H1 (cell line): ENCODE results near the gene APEH. TPM values are rescaled to one million over a fixed set of nuclear protein-coding genes. Genes with fewer than 3 reads are reported as not detected.
A peak's percentile ranks its signal among the peaks of the same experiment; 100 is the strongest.

Experiments
- ATF3 ChIP-seq: IDR thresholded peaks from 2 replicates; pipeline ENCODE4 v1.6.1; 2011; ENCODE audit warnings: low read depth, mild to moderate bottlenecking, low read length; ENCODE audit not compliant: insufficient read depth
- CBX5 ChIP-seq: fragments of 300-800, 300-1000 bp; sonication (generic); IDR thresholded peaks from 2 replicates; pipeline ENCODE4 v1.7.1; 2016; ENCODE audit warnings: antibody characterized with exemption, low read length, low read depth
- CBX8 ChIP-seq: fragments of 300-800, 300-1000 bp; sonication (generic); IDR thresholded peaks from 2 replicates; pipeline ENCODE4 v1.7.1; 2016; ENCODE audit warnings: low read depth, low read length, borderline replicate concordance
- CREB1 ChIP-seq: IDR thresholded peaks from 2 replicates; pipeline ENCODE4 v1.6.1; 2012; ENCODE audit warnings: inconsistent platforms
- CTBP2 ChIP-seq: IDR thresholded peaks from 2 replicates; pipeline ENCODE4 v1.7.0; 2011; ENCODE audit warnings: borderline replicate concordance, mild to moderate bottlenecking, moderate library complexity, mixed read lengths, low read length; ENCODE audit not compliant: insufficient read depth, insufficient read length
- EGR1 ChIP-seq: IDR thresholded peaks from 2 replicates; pipeline ENCODE4 v1.6.1; 2011; ENCODE audit warnings: low read depth, low read length, borderline replicate concordance
- FOSL1 ChIP-seq: IDR thresholded peaks from 2 replicates; pipeline ENCODE4 v1.6.1; 2011; ENCODE audit warnings: mild to moderate bottlenecking, low read depth, low read length, moderate library complexity; ENCODE audit not compliant: insufficient read depth
- GTF2F1 ChIP-seq: IDR thresholded peaks from 2 replicates; pipeline ENCODE4 v1.6.1; 2012; ENCODE audit warnings: low read depth, low read length, improper control_type of control experiment, borderline replicate concordance
- HDAC2 ChIP-seq, 2 experiments: fragments of 300-600 bp in 1 of 2; sonication (generic) in 1 of 2; IDR thresholded peaks; 2 replicates each; pipeline ENCODE4 v1.6.1; 2011 to 2012; ENCODE audit warnings: low read depth in 2 of 2, low read length in 2 of 2, mild to moderate bottlenecking in 2 of 2, moderate library complexity in 2 of 2, borderline replicate concordance in 1 of 2, inconsistent platforms in 1 of 2
- MAFK ChIP-seq: IDR thresholded peaks from 2 replicates; pipeline ENCODE4 v1.6.1; 2012; ENCODE audit warnings: low read depth, mild to moderate bottlenecking, improper control_type of control experiment, low read length
- POLR2A ChIP-seq, 2 experiments: IDR thresholded peaks; 1 replicate in 1 of 2; 2 replicates in 1 of 2; pipeline ENCODE4 v1.6.1; 2011; ENCODE audit warnings: low read depth in 2 of 2, low read length in 2 of 2, mild to moderate bottlenecking in 2 of 2; ENCODE audit errors: control extremely low read depth in 1 of 2
- POU5F1 ChIP-seq: IDR thresholded peaks from 2 replicates; pipeline ENCODE4 v1.6.1; 2011; ENCODE audit warnings: low read depth, mild to moderate bottlenecking, low read length, moderate library complexity
- RFX5 ChIP-seq: IDR thresholded peaks from 2 replicates; pipeline ENCODE4 v1.6.1; 2011; ENCODE audit warnings: low read depth, low read length, improper control_type of control experiment, borderline replicate concordance
- SUZ12 ChIP-seq: fragments of 200-600 bp; sonication (generic); IDR thresholded peaks from 2 replicates; pipeline ENCODE4 v1.6.1; 2012; ENCODE audit warnings: mild to moderate bottlenecking, inconsistent platforms, low read length, moderate library complexity, mixed read lengths
- TBP ChIP-seq: IDR thresholded peaks from 2 replicates; pipeline ENCODE4 v1.6.1; 2011; ENCODE audit warnings: low read depth, low read length, improper control_type of control experiment
- TCF12 ChIP-seq: IDR thresholded peaks from 2 replicates; pipeline ENCODE4 v1.6.1; 2011; ENCODE audit warnings: low read depth, mild to moderate bottlenecking, low read length
- TEAD4 ChIP-seq: IDR thresholded peaks from 2 replicates; pipeline ENCODE4 v1.6.1; 2012; ENCODE audit warnings: low read depth, low read length, inconsistent platforms, mixed read lengths
- USF2 ChIP-seq: IDR thresholded peaks from 2 replicates; pipeline ENCODE4 v1.6.1; 2011; ENCODE audit warnings: low read length, improper control_type of control experiment
- polyA plus RNA-seq, 7 experiments: library from polyadenylated mRNA; depleted of rRNA in 3 of 7; stranded (reverse) in 5 of 7; unstranded in 2 of 7; fragments of >200 nt in 5 of 7; fragments of 200-250 nt in 2 of 7; gene quantifications; 1 replicate in 5 of 7; 2 replicates in 1 of 7; 4 replicates in 1 of 7; pipeline versions ENCODE4 v1.2.1 to v1.2.3, GENCODE V29; 2011 to 2013; ENCODE audit warnings: missing spikeins in 2 of 7, mixed read lengths in 2 of 7
- total RNA-seq: library from RNA; stranded (reverse); fragmentation: NEBNext Ultra II Directional; extraction: Animal tissue kit (Norgen Biotek cat#: 25700); gene quantifications from 2 replicates; pipeline ENCODE4 v1.2.1, GENCODE V29; 2021

Gene APEH
- total and polyA plus RNA-seq, 2 of the 8 experiments (the other 6 are each of a cell fraction or from before 2014, with no cell fraction given), result 222 to 260 TPM

DNA sequence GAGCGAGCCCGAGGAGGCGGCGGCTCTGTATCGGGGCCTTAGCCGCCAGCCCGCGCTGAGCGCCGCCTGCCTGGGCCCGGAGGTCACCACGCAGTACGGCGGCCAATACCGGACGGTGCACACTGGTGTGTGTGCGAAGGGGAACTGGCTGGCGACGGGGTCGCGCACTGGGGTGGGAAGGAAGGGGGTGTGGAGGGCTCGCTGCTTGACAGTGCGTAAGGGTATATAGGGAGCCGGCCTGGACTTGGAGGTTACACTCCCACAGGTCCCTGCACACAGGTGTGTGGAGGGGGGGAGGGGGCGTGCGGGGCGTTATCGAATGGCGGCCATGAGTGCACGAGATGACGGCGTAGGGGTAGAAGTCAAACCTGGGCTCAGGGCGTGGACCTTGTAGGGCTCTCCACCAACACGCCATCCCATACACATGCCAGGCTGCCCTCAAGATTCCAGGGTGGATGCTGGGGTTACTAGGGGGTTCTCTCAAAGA lies 389 bp downstream of the APEH start (continued):
- no peak for TF ChIP-seq MAFK
- no peak for TF ChIP-seq CBX5
- TF ChIP-seq CBX8, result no peak
- no peak for TF ChIP-seq FOSL1
- TF ChIP-seq CTBP2, result no peak
- no peak for TF ChIP-seq GTF2F1
- TF ChIP-seq CREB1, result 0 out of 2 replicates have a peak, but pooled peaks have one; percentile 0
- no peak for TF ChIP-seq SUZ12
- TF ChIP-seq RFX5, result no peak
- TF ChIP-seq TCF12, result no peak
- no peak for TF ChIP-seq TEAD4
- TF ChIP-seq POU5F1, result no peak
- TF ChIP-seq ATF3, result no peak
- no peak for TF ChIP-seq TBP
- no peak for TF ChIP-seq POLR2A (IDR thresholded peaks at IDR 0.05; ENCODE audit: control extremely low read depth in 1 of 2, low read depth in 2 of 2, low read length in 2 of 2)
- no peak for TF ChIP-seq EGR1
- 0 out of 4 replicates have a peak, but pooled peaks of 1 of the 2 experiments have one; percentile 62 for TF ChIP-seq HDAC2 (IDR thresholded peaks at IDR 0.05; ENCODE audit: borderline replicate concordance in 1 of 2, low read depth in 2 of 2, low read length in 2 of 2)
- TF ChIP-seq USF2, result no peak
